HG02884 (cell line): ENCODE results near the gene RBM12.
"Not testable (repeated sequence)": the region's sequence is repeated elsewhere in the genome, so short reads cannot be mapped to it uniquely, and the experiment has no call there.

Source experiments
- ATAC-seq: cut with Tn5 transposase; IDR thresholded peaks from one replicate; pipeline ENCODE4 v1.9.1; 2021; ENCODE audit warnings: mild to moderate bottlenecking, moderate library complexity; ENCODE audit not compliant: unreplicated experiment

RBM12 gene, protein sequence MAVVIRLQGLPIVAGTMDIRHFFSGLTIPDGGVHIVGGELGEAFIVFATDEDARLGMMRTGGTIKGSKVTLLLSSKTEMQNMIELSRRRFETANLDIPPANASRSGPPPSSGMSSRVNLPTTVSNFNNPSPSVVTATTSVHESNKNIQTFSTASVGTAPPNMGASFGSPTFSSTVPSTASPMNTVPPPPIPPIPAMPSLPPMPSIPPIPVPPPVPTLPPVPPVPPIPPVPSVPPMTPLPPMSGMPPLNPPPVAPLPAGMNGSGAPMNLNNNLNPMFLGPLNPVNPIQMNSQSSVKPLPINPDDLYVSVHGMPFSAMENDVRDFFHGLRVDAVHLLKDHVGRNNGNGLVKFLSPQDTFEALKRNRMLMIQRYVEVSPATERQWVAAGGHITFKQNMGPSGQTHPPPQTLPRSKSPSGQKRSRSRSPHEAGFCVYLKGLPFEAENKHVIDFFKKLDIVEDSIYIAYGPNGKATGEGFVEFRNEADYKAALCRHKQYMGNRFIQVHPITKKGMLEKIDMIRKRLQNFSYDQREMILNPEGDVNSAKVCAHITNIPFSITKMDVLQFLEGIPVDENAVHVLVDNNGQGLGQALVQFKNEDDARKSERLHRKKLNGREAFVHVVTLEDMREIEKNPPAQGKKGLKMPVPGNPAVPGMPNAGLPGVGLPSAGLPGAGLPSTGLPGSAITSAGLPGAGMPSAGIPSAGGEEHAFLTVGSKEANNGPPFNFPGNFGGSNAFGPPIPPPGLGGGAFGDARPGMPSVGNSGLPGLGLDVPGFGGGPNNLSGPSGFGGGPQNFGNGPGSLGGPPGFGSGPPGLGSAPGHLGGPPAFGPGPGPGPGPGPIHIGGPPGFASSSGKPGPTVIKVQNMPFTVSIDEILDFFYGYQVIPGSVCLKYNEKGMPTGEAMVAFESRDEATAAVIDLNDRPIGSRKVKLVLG

DNA sequence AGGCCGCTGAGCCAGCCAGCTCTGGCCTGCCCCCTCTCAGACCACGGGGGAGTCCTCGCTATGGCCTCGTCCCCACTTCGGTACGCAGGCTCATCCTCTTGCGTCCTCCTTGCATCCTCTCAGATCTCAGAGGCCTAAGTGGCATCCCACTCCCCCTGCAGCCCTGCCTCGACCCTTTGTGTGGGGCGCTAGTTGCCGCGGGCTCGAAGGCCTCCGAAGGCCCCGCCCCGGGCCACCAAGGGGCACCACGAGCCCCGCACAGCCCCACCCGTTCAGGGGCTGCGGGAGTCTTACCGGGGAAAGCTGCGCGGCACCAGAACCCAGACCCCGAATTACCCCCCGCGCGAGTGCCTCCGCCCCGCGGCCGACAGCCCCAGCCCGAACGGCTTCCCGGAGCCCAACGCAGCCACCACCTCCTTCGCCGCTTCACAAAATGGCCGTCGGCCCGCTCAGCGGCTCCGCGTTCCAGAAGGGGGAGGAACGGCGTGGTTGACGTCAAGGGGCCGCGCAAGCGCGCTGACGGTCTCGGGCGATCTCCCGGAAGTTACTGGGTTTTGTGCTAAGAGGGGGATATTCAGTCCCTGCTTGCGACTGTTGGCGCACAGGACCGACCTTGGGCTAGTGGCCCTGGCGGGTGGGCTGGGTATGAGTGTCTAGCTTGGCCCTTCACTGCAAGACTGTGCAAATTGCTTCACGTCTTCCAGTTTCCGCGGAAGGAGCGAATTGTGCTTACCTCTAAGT is at the start of gene RBM12, which contains the start of gene CPNE1:
Gene RBM12, minus strand, starts transcription at position 435 of the 741 bp plus-strand sequence. CDS start 9,578 bp downstream, outside the sequence.
Gene CPNE1, minus strand, starts transcription at position 435 of the 741 bp plus-strand sequence. CDS start 31,977 bp downstream, outside the sequence.
- ATAC-seq = peak; percentile 65

DNA sequence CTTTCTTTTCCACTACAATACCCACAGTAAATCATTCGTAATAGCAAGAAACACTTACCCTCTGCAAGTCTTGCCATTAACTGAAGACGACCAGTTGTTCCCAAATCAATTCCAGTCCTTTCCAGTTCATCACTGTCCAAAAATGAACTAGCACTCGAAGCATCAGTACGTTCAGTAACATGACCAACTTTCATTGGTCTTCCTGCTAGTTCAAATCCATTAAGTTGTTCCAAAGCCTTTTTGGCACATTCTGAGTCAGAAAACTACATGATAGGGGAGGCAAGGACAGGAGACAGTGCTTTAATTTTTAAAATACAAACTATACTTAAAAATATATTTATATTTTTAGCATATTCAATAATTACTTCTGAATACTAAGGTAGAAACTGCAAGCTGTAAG is 49.4 kb upstream of the RBM12 start:
- ATAC-seq = no peak

DNA sequence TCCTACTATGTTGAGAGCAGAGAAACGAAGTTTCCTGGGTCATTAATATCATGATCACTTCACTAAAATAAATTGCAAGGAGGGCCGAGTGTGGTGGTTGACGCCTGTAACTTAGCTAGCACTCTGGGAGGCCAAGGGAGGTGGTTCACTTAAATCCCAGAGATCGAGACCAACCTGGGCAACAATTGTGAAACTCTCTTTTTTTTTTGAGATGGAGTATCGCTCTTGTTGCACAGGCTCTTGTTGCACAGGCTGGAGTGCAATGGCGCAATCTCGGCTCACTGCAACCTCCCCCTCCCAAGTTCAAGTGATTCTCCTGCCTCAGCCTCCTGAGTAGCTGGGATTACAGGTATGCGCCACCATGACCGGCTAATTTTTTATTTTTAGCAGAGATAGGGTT is 48.4 kb upstream of the RBM12 start:
- ATAC-seq = not testable (repeated sequence)

DNA sequence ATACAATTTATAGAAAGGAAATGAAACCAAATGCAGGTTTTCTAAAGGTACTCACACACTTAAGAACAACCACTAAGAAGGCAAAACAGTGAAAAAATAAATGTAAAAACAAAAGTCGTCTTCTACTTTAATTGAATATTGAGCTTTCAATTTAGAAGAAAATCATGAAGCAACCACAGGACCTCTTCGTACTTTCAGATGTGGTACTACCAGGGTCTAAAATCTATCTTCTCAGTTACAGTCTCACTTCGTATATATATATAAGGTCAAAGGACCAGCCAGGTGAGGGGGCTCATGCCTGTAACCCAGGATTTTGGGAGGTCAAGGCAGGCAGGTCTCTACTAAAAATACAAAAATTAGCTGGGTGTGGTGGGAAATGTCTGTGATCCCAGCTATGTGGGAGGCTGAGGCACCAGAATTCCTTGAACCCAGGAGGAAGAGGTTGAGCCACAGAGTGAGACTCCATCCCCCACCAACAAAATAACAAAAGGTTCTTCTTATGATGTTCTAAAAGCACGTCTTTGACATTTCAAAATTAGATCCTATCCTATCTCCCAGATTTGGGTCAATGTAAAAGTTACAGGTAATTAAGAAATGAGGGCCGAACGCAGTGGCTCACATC is 47.0 kb upstream of the RBM12 start:
- ATAC-seq = no peak

DNA sequence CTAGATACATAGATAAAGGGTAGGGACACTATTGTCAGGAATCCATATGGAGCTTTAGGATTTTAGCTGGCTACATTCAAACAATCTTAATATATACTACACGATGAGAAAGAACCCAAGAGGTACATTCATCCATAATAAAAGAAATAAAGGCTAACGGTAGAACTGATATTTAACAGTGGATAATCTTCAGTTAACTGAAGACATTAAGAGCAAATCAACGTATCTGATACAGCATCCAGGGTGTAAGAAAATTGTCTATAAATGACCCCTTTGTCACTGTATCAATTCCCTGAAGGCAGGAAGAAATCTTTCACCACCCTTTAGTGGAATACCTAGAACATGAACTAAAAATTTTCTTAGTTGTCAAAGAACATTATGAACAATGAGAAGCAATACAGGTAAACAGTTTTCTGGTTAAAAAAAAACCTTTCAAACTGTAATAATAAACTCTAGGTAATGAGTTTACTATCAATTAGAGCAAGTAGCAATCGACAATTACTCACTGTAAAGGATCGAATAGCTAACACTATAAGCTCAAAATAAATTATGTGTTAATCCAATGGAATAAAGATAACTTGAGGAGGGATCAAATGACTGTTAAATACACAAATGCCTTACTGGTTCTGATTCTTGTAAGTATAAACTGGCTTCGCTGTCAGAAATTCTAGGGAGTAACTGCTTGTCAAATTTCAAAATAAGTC is 46.3 kb upstream of the RBM12 start:
- no peak for ATAC-seq

DNA sequence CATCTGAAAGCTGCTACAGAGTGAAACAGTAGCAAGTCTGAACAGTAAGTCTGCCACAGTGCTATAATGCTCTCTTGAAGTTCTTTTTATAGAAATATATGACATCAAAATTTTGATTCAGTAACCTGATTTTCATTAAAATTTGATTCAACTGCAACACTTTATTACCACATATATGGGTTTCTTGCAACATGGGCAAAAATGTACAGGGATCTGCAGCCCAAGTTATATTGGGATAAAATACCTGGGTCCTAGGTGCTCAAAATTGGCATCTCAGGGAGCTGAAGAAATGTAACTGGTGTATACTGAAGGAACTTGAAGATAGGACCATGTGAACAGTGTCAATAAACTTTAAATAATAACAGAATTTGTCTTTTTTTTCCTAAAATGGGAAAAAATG is 45.3 kb upstream of the RBM12 start:
- ATAC-seq = no peak

DNA sequence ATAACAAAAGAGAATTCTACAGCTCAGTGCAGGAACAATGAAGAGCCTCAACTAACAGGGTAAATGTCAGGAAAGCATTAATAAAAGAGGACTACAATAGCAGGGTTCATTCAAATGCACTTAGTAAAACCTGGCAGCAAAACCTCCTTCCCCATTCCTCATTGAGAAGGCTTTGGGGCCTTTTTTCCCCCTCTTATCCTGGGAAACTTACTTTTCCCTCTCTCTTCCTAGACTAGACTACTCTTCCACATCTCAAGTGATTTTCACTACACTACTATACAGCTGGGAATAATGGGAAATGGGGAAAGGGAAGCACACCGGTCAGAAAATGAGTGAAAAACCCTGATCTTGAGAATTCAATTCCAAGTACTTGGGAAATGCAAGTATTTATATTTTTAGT is 44.6 kb upstream of the RBM12 start:
- ATAC-seq = no peak

DNA sequence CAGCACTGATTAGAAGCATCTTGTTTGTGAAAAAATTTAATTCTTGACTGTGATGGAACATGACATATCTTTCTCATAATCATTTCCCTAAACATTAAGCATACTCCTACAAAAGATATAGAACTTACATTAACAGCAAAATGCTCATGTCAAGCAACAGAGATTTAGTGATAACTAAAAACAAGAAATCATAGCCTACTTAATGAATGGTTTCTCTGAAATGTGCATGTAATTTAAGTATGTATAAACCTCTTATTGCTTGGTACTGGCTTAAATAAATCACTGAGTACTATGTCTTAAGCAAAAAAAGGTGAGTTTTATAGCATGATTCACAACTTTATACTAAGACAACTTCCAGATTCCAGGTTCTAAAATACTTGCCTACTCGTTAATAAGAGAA is 43.8 kb upstream of the RBM12 start:
- ATAC-seq = no peak

DNA sequence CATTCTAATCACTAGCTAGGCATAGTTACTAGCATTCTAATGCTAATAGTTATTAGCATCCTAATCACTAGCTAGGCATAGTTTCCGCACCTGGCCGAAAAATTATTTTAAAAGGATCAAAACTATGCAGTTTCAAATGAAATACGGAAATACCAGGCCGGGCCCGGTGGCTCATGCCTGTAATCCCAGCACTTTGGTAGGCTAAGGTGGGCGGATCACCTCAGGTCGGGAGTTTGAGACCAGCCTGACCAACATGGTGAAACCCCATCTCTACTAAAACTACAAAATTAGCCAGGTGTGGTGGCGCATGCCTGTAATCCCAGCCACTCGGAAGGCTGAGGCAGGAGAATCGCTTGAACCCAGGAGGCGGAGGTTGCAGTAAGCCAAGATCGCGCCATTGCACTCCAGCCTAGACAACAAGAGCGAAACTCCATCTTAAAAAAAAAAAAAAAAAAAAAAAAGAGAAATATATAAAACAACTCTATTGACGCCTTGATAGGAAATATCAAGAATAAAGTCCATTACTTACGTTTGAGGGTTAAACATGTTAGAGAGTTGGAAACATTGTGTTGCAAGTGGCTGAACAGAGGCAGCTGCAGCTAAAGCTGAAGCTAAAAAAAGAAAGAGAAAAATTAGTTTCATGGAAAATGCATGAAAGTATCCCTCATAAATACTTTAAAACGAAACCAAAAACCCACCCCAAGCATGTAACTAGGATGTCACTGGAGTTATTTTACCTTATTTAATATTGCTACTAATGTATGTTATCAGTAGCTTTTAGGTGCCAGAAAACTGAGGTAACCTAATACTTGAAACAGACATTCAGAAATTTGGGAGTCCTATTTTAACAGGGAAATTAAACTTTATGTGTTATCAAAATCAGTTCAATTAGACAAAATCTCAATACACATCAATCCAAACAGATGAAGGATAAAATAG is 42.2 kb upstream of the RBM12 start:
- ATAC-seq = not testable (repeated sequence)

DNA sequence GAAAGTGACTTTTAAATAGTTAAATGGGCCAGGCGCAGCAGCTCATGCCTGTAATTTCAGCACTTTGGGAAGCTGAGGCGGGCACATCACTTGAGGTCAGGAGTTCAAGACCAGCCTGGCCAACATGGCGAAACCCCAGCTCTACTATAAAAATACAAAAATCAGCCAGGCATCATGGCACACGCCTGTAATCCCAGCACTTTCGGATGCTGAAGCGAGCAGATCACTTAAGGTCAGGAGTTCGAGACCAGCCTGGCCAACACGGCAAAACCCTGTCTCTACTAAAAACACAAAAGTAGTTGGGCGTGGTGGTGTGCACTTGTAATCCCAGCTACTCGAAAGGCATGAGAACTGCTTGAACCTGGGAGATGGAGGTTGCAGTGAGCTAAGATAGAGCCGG is 41.2 kb upstream of the RBM12 start:
- not testable (repeated sequence) for ATAC-seq

DNA sequence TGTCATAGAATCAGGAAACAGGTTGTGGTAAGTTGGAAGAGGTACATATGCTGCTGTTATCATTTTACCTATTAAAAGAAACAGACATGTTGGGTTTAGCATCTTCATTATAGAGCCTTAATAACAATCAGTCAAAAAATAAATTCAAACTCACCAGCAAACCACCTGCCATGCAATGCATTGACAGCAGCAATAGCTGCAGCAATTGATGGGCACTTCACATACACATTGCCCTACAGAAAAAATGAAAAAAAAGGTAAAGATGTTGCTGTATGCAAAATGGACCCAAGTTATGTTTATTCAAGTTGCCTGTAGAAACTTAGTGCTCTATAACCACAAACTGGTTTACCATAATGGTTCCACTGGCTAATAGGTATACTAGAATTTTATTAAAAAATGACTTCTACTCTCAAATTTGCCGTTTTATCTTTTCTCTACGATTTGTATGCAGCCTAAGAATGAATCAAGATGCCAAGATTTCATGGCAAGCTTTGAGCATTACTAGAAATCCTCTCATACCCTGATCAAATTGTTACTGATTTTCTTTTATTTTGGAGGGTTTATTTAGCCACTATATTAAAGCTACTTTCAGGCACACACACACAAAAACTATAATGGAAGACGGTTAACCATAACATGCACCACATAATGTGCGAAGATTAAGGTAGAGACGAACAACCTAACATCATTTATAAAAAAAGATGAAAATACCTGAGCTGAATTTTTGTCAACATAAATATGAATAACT is 40.0 kb upstream of the RBM12 start:
- no peak for ATAC-seq

DNA sequence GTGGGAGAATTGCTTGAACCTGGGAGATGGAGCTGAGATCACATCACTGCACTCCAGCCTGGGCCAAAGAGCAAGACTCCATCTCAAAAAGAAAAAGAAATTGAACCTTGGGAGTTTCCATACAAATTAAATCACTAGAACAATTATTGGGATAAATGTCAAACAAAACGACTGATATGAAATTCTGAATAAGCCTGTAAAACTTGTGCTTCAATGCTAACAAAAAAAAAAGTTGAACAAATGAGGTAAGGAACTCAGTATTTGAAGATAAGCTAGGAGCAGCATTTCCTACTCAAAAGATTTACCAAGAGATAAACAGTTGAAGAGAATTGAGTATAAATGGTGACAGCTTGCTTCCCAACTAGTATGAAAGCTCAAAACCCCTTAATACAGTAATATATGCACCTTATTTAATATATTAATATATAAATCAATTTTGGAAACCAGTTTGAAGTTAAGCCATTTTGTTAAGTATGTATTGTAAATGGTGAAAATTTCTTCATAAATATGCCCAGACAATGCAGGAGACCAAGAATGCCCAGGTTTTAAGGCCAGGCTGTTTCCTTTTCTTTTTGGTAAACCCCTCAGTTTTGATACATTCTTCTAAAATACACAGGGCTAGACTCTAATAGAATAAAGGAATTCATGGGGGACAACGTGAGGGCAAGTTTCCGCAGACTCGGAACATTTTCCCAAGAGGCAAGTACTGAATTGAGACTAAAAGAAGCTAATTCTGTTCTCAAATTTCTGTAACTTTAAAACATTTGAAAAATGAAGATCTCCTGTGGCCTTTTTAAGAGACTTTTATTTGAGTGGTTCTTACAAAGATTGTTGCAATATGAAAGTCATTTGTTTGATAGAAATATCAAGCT is 38.4 kb upstream of the RBM12 start:
- ATAC-seq = no peak

DNA sequence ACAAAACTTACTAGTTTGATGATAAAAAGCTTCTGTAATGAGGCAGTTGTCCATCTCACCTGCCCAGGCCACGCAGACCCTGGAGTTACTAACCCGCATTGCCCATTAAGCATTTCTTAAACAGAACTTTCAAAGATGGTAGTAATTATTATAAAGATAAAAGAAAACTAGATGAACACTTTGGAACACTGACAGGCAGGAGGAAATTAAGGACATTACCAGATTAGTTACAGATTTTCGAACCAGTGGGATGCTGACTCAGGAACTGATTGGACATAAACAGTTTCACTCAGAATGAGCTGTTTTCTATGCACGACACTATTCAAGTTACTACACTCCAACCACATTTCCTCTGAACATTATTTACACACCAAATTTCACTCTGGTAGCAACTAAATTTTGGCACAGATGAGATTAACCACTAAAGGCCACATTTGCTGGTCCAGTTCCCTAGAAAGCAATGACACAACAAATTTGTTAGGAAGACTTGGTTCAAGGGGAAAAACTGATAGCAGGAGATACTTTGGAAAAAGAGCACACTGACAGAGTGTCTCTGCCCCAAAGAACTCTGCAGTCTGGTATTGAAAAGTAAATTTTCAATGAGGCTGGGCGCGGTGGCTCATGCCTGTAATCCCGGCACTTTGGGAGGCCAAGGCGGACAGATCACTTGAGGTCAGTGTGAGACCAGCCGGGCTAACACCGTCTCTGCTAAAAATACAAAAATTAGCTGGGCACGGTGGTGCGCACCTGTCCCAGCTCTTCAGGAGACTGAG is 37.5 kb upstream of the RBM12 start:
- ATAC-seq = no peak

DNA sequence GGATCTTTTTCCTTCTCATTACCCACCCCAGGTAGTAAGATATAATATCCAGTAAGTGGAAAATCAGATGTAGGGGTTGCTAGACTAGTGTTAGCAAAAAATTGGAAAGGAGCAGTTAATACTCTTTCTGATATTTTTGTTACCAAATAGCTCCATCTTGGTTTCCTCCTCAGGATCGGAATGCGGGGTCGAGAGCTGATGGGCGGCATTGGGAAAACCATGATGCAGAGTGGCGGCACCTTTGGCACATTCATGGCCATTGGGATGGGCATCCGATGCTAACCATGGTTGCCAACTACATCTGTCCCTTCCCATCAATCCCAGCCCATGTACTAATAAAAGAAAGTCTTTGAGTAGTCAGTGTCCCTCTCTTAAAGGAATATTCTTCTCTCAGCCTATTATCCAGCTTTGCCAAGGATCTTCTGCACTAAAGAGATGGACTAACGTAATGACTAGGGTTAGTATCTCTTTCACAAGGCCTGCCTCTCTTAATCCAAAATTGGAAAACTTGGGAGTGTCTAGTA is 36.0 kb upstream of the RBM12 start:
- no peak for ATAC-seq

DNA sequence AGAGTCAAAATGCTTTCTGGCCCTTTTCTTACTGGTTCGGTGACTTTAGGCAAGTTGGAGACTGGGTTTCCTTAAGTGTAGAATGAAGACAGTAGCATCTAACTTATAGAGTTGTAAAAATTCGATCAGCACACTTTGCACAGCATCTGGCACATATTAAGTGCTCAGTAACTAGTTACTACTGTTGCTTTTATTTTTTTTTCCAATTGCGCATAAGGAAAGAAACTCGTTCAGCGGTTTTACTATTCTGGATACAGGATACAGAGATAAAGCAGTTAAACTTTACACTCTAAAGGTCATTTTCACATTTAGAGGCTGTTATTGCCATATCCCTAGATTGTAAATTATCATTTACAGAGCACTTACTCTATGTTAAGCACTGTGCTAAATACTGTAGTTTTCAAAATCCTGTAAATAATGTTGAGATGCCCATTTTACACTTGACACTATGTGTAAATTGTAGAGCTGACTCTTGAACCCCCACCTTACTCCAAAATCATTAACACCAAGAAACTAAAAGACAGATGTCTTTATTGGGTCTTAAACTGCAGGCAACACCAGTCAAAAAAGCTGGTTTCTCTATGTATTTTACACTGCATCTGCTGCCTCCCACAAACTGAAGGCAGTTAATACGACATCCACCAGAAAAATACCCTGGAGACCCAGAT is 35.4 kb upstream of the RBM12 start:
- no peak for ATAC-seq
